NCI-H82 treated with DMSO at 0.1 percent for 48 hours (cell line): ENCODE measurements around the gene CDCA3.
"Not testable (repeated sequence)": the region's sequence is repeated elsewhere in the genome, so short reads cannot be mapped to it uniquely, and the experiment has no call there.

Source experiments
- DNase-seq: peaks from one replicate; lab custom pipeline; 2025; ENCODE audit not compliant: unreplicated experiment; lab: John Stamatoyannopoulos, UW

CDCA3 gene

GRCh38 chr12:6851153-6851920 lies at the start of gene CDCA3:
TSS of gene CDCA3 (minus strand) at chr12:6851286. CDS start at chr12:6850952, 334 bp downstream.
- DNase-seq: peak; percentile 99

DNA sequence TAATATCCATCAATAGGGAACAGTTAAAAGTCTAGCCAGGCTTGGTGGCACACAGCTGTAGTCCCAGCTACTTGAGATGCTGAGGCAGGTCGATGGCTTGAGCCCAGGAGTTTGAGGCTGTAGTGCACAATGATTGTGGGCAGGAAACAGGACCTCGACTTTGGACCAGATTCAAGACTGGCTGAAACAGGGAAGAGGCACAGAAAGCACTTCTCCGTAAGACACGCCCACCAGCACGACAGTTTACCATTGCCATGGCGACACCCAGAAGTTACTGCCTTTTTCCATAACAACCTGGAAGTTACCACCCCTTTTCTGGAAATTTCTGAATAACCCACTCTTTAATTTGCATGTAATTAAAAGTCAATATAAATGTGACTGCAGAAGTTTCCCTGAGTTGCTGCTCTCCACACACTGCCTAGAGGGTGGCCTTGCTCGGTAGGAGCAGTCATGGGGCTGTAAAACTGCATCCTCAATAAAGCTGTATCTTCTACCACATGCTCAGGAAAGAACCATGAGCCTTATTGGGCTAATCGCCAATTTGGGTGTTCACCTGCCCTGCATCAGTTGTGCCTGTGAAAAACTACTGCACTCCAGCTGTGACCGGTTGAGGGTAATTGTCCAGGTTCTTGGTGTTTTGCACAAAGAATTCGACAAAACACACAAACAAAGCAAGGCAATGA lies 48.9 kb upstream of the CDCA3 start:
- DNase-seq: no peak

- DNase-seq: no peak
These were observed 48.3 kb upstream of the CDCA3 start for GRCh38 chr12:6899427-6899826.

- DNase-seq: no peak
These were observed 45.9 kb upstream of the CDCA3 start for GRCh38 chr12:6896846-6897435.

DNA sequence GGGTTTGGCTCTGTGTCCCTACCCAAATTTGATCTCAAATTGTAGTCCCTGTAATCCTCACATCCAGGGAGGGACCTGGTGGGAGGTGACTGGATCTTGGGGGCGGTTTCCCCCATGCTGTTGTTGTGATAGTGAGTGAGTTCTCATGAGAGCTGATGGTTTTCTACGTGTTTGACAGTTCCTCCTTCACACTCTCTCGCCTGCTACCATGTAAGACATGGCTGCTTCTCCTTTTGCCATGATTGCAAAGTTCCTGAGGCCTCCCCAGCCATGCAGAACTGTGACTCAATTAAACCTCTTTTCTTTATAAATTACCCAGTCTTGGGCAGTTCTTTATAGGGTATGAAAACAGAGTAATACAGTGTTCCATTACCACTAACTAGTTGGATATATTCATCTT lies 43.2 kb upstream of the CDCA3 start:
- no peak for DNase-seq

GRCh38 chr12:6892683-6893082 lies 41.6 kb upstream of the CDCA3 start:
- DNase-seq: not testable (repeated sequence)

DNA sequence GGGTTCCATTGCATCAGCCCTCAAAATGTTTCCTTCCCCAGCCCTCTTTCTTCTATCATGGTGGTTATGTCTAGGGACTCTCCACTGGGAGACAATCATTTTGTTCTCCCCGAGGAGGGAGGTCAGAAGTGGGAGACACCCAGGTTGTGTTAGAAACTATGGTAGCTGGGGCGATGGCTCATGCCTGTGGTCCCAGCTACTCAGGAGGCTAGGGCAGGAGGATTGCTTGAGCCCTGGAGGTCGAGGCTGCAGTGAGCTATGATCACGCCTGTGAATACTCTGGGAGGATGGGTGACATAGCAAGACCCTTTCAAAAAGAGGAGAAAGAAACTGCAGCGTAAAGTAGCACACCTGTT lies 40.5 kb upstream of the CDCA3 start:
- DNase-seq: no peak

DNA sequence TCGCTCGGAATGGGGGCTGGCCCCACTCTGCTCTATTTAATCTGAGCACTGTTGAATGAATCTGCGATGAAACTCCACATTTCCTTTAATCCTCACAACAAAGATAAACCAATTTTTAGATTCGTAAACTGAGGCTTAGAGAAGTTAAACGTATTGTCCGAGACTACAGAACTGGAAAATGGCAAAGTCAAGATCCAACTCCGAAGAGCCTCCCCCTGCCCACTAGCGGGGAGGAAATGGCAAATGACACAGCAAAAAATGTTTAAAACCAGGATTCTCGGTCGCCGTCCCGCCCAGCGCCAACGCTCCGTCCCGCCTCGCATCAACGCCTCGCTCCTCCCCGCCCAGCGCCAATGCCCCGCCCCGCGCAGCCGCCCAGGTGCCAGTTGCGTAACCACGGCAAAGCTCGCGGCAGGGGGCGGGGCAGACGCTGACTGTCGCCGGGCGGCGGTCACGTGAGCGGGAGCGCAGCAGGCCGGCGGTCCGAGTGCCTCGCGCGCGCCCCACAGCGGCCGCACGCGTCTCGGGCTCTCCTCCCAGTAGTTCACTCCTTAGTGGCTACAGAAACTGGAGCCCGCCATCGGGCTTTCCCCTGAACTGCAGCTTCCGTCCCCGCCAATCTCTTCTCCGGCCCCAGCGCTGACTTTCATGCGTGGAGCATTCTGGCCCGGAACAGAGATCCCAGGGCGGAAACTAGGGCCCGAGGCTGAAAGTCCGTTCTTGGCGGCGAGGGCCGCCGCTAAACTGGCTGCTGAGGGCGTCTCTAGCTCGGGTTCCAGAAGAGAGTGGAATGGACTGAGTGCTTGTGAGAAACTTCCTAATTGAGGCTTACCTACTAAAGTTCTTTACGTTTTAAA lies 39.9 kb upstream of the CDCA3 start:
- DNase-seq: peak; percentile 92

GRCh38 chr12:6889775-6890573 lies 38.9 kb upstream of the CDCA3 start:
- DNase-seq: not testable (repeated sequence)

DNA sequence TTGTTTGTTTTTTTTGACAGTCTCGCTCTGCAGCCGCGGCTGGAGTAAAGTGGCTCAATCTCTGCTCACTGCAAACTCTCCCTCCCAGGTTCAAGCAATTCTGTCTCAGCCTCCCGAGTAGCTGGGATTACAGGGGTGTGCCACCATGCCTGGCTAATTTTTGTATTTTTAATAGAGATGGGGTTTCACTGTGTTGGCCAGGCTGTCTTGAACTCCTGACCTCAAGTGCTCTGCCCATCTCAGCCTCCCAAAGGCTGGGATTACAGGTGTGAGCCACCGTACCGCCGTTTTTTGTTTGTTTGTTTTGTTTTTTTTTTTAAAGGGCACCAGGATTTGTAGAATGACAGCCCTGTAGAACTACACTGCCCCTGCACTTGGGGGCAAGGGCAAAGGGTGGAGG lies 37.7 kb upstream of the CDCA3 start:
- DNase-seq: not testable (repeated sequence)

GRCh38 chr12:6888360-6888759 lies 37.3 kb upstream of the CDCA3 start:
- DNase-seq: no peak

DNA sequence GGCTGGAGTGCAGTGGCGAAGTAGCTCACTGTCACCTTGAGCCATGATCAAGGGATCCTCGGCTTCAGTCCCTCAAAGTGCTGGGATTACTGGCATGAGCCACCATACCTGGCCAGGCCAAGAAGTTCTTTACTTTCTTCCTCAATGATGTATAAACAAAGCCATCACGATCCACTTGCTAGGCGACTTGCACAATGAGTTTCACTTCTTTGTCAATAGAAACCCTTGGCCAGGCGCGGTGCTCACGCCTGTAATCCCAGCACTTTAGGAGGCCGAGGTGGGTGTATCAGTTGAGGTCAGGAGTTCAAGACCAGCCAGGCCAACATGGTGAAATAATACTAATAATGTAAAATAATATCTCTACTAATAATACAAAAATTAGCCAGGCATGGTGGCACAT lies 36.4 kb upstream of the CDCA3 start:
- DNase-seq: no peak

- DNase-seq: not testable (repeated sequence)
These were observed 35.3 kb upstream of the CDCA3 start for GRCh38 chr12:6886206-6886999.

DNA sequence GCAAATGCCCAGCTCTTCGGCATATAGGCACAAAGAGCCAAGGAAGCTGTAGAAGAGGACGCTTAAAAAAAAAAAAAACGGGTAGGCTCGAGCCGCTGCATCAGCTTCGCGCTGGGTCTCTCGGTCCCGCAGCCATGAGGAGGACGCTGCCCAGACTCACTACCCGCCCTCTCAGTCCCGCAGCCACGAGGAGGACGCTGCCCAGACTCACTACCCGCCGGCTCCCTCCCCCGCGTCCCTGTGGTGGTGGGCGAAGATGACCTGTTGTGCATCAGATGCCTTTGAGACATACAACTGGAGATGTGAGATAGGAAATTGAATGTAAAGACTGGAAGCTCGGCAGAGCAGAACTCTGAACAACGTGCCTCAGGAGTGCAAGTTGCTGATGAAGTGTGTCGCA lies 33.5 kb upstream of the CDCA3 start:
- DNase-seq: no peak

DNA sequence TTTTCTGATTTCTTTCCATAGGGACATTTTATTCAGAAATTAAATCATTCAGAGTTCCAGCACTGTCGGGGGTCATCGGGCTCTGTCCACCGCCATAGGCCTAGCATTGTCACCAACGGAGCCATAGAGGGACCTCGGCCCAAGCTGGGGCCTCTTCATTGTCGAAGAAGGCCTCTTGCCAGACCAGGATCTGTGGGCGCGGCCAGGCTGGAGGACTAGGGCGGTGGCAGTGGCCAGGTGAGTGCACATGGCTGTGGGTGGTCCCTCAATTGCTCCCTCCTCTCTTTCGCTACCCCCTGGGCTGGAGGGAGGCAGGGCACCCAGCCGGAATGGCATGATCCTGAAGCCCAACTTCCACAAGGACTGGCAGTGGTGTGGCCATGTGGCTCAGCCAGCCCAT lies 32.6 kb upstream of the CDCA3 start:
- no peak for DNase-seq

GRCh38 chr12:6883252-6883651 lies 32.2 kb upstream of the CDCA3 start:
- DNase-seq: no peak

- DNase-seq: not testable (repeated sequence)
These were observed 28.7 kb upstream of the CDCA3 start for GRCh38 chr12:6879824-6880223.

DNA sequence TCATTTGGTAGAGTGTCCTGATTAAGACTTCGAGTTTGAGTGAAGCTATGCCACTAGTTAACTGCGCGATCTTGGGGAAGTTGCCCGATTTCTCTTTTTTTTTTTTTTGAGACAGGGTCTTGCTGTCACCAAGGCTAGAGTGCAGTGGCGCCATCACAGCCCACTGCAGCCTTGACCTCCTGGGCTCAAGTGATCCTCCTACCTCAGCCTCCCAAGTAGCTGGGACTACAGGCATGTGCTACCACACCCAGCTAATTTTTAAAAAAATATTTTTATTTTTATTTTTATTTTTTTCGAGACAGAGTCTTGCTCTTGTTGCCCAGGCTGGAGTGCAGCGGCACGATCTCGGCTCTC lies 22.9 kb upstream of the CDCA3 start:
- DNase-seq: not testable (repeated sequence)

GRCh38 chr12:6873094-6874014 lies 22.3 kb upstream of the CDCA3 start, which contains the start of gene SPSB2:
TSS of gene SPSB2 (minus strand) at chr12:6873303. CDS start at chr12:6872901, 402 bp downstream.
- DNase-seq: peak; percentile 90
